ENCODE data around the gene KAT2B.

- TF ChIP-seq POLR2AphosphoS5 (IDR thresholded peaks at IDR 0.05; ENCODE audit: borderline replicate concordance, low read depth, low read length) (no peak), EZH2 (IDR thresholded peaks at IDR 0.05) (no peak), FOXP2 (optimal IDR thresholded peaks at IDR 0.05; ENCODE audit: control extremely low read depth, extremely low read length, insufficient read depth) (no peak)
Measured at GRCh38 chr3:20069178-20069532, 28.9 kb downstream of the KAT2B start.

All from SK-N-MC (cell line).